Measurements from ENCODE around the gene INTS6. TPM values are rescaled to one million over a fixed set of nuclear protein-coding genes. Genes with fewer than 3 reads are reported as not detected.

Gene INTS6
- total RNA-seq, 2 donors from 2014 or later = 37.4 to 59.0 TPM

- Histone ChIP-seq H3K4me3 (no peak overlapping the region), H3K36me3 (no peaks in the 10 kb centered on the region), H3K9me3 (no peaks in the 10 kb centered on the region), H3K27ac (no peak overlapping the region), H3K27me3 (replicated peaks; ENCODE audit: insufficient read depth) (no peaks in the 10 kb centered on the region), H3K4me1 (replicated peaks) (no peaks in the 10 kb centered on the region)
- intact Hi-C loops (cut with DNase I) = no loop called here
- TF ChIP-seq POLR2AphosphoS5 (IDR thresholded peaks at IDR 0.05) = no peak
- TF ChIP-seq POLR2A (IDR thresholded peaks at IDR 0.05) = no peak
- no peak for TF ChIP-seq CTCF (IDR thresholded peaks at IDR 0.05)
- 78% methylated on average over 2 of the region's 2 CpGs for WGBS
- no peak for DNase-seq (ENCODE audit: low spot score)
Measured at GRCh38 chr13:51321836-51322235, 131.0 kb downstream of the INTS6 start.

GRCh38 chr13:51318876-51319275 lies 134.0 kb downstream of the INTS6 start:
- intact Hi-C loops (cut with DNase I) = no loop called here
- WGBS = 91% methylated on average over 3 of the region's 3 CpGs
- Histone ChIP-seq H3K27me3 (replicated peaks; ENCODE audit: insufficient read depth) (no peaks in the 10 kb centered on the region), H3K4me3 (no peak overlapping the region), H3K9me3 (no peaks in the 10 kb centered on the region), H3K27ac (no peak overlapping the region), H3K4me1 (replicated peaks) (no peaks in the 10 kb centered on the region), H3K36me3 (no peaks in the 10 kb centered on the region)
- TF ChIP-seq POLR2A (IDR thresholded peaks at IDR 0.05) = no peak
- TF ChIP-seq POLR2AphosphoS5 (IDR thresholded peaks at IDR 0.05) = no peak
- no peak for TF ChIP-seq CTCF (IDR thresholded peaks at IDR 0.05)
- no peak for DNase-seq (ENCODE audit: low spot score)

DNA sequence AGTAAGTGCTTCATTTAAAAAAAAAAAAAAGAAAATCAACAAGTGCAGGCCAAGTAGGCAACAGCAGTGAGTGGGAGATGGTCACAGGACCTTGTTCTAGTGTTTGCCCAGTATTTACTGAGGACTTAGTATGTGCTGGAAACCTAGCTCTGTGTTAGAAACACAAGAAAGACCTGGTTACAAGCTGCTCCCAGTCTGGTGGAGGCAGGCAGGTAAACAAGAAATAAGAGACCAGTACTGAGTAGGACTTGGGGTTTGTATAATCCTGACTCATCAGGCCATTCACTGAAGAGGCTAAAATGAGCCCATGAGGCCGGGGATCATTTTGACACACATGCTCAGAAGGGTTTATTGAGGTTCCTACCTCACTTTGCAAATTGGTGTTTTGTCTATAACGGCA lies 134.8 kb downstream of the INTS6 start:
- 91% methylated on average over 2 of the region's 2 CpGs for WGBS
- Histone ChIP-seq H3K27me3 (replicated peaks; ENCODE audit: insufficient read depth) (no peaks in the 10 kb centered on the region), H3K9me3 (no peaks in the 10 kb centered on the region), H3K4me3 (no peak overlapping the region), H3K27ac (no peak overlapping the region), H3K4me1 (replicated peaks) (no peaks in the 10 kb centered on the region), H3K36me3 (no peaks in the 10 kb centered on the region)
- intact Hi-C loops (cut with DNase I) = no loop called here
- no peak for TF ChIP-seq CTCF (IDR thresholded peaks at IDR 0.05)
- TF ChIP-seq POLR2AphosphoS5 (IDR thresholded peaks at IDR 0.05) = no peak
- no peak for TF ChIP-seq POLR2A (IDR thresholded peaks at IDR 0.05)
- DNase-seq (ENCODE audit: low spot score) = no peak

GRCh38 chr13:51317262-51317661 lies 135.6 kb downstream of the INTS6 start:
- no peak for DNase-seq (ENCODE audit: low spot score)
- WGBS = 88% methylated on average over 1 of the region's 1 CpG
- H3K36me3 ChIP-seq = no peaks in the 10 kb centered on the region
- no peak overlapping the region for H3K4me3 ChIP-seq
- no peak overlapping the region for H3K27ac ChIP-seq
- TF ChIP-seq POLR2A (IDR thresholded peaks at IDR 0.05) = no peak
- TF ChIP-seq CTCF (IDR thresholded peaks at IDR 0.05) = no peak
- no peak for TF ChIP-seq POLR2AphosphoS5 (IDR thresholded peaks at IDR 0.05)
- intact Hi-C loops (cut with DNase I) = no loop called here
- no peaks in the 10 kb centered on the region for H3K9me3 ChIP-seq
- no peaks in the 10 kb centered on the region for H3K4me1 ChIP-seq (replicated peaks)
- H3K27me3 ChIP-seq (replicated peaks; ENCODE audit: insufficient read depth) = no peaks in the 10 kb centered on the region

DNA sequence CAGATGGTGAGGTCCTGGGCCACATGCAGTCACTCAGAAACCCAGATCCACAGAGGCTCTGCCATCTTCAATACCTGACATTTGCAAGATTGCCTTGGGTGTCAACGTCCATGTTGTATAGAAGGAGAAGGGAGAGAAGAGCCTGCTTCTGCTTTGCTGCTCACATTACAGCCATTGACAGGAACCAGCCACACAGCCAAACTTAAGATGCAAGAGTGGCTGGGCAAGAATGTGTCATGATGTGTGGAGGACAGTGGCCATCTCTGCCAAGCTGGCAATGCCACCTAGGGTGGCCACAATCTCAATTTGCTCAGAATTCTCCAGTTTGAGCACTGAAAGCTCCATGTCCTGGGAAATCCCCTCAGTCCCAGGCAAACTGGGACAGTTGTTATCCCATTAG lies 139.2 kb downstream of the INTS6 start:
- no peak overlapping the region for H3K27ac ChIP-seq
- H3K4me3 ChIP-seq = no peak overlapping the region
- H3K4me1 ChIP-seq (replicated peaks) = no peaks in the 10 kb centered on the region
- WGBS = 69% methylated on average over 1 of the region's 1 CpG
- no peaks in the 10 kb centered on the region for H3K36me3 ChIP-seq
- H3K9me3 ChIP-seq = no peaks in the 10 kb centered on the region
- intact Hi-C loops (cut with DNase I) = no loop called here
- TF ChIP-seq CTCF (IDR thresholded peaks at IDR 0.05) (no peak), POLR2AphosphoS5 (IDR thresholded peaks at IDR 0.05) (no peak), POLR2A (IDR thresholded peaks at IDR 0.05) (no peak)
- no peaks in the 10 kb centered on the region for H3K27me3 ChIP-seq (replicated peaks; ENCODE audit: insufficient read depth)
- DNase-seq (ENCODE audit: low spot score) = no peak
